ENCODE results near the gene HEXIM2. TPM values are rescaled to one million over a fixed set of nuclear protein-coding genes. Genes with fewer than 3 reads are reported as not detected.

The HEXIM2 gene
- total RNA-seq, 2 experiments from 2014 or later = 1.3 to 1.5 TPM

GRCh38 chr17:45160447-45161287 lies 1.0 kb upstream of the HEXIM2 start:
- Histone ChIP-seq H3K27ac (ENCODE audit: low read depth in 1 of 2, low read length in 2 of 2) (peak overlapping the region; percentile 98 to 99), H3K9me3 (ENCODE audit: control insufficient read depth in 1 of 2, insufficient read depth in 1 of 2, low read length in 2 of 2) (no peaks in the 10 kb centered on the region), H3K4me1 (ENCODE audit: insufficient read depth, low read length) (peaks cover 26% of the 10 kb centered on the region), H3K36me3 (ENCODE audit: insufficient read depth, low read length) (no peaks in the 10 kb centered on the region), H3K4me3 (ENCODE audit: low read length) (peak overlapping the region; percentile 97), H3K27me3 (ENCODE audit: control insufficient read depth in 1 of 2, insufficient read depth in 2 of 2, low read length in 2 of 2) (no peaks in the 10 kb centered on the region)
- ChIA-PET CTCF (interaction anchor here (1.4 to 6.8 kb wide), 5 partner anchors 10 to 58 kb away, joined by 3 to 108 read pairs (median 16); partner anchors contain the start of genes ACBD4 and HEXIM1), POLR2A (interaction anchor here (1.0 to 5.6 kb wide), 20 partner anchors 11 to 974 kb away, joined by 3 to 630 read pairs (median 11); partner anchors contain the start of genes ACBD4, FMNL1, HEXIM1 and MAP3K14)
- Mint-ChIP-seq H3K27ac (peak overlapping the region; percentile 94), H3K27me3 (no peaks in the 10 kb centered on the region), H3K9me3 (no peaks in the 10 kb centered on the region), H3K4me3 (peak overlapping the region; percentile 93), H3K36me3 (ENCODE audit: low read depth) (peaks cover 27% of the 10 kb centered on the region), H3K4me1 (ENCODE audit: low read depth) (peaks cover 40% of the 10 kb centered on the region)
- intact Hi-C loops (cut with DNase I, micrococcal nuclease) = loop anchor here (1.0 to 5.0 kb wide), 6 partner anchors 8 to 157 kb away; partner anchors contain the start of genes HEXIM1 (in 2 of the 2), ACBD4 (in 1 of the 2), MAP3K14 (in 1 of the 2) and NMT1 (in 1 of the 2)
- DNase-seq = peak; percentile 39 to 77 (median 58)
- ATAC-seq (ENCODE audit: poor library complexity) = peak; percentile 21
- TF ChIP-seq, protein P1, sequence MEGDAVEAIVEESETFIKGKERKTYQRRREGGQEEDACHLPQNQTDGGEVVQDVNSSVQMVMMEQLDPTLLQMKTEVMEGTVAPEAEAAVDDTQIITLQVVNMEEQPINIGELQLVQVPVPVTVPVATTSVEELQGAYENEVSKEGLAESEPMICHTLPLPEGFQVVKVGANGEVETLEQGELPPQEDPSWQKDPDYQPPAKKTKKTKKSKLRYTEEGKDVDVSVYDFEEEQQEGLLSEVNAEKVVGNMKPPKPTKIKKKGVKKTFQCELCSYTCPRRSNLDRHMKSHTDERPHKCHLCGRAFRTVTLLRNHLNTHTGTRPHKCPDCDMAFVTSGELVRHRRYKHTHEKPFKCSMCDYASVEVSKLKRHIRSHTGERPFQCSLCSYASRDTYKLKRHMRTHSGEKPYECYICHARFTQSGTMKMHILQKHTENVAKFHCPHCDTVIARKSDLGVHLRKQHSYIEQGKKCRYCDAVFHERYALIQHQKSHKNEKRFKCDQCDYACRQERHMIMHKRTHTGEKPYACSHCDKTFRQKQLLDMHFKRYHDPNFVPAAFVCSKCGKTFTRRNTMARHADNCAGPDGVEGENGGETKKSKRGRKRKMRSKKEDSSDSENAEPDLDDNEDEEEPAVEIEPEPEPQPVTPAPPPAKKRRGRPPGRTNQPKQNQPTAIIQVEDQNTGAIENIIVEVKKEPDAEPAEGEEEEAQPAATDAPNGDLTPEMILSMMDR (IDR thresholded peaks at IDR 0.05) = no peak

DNA sequence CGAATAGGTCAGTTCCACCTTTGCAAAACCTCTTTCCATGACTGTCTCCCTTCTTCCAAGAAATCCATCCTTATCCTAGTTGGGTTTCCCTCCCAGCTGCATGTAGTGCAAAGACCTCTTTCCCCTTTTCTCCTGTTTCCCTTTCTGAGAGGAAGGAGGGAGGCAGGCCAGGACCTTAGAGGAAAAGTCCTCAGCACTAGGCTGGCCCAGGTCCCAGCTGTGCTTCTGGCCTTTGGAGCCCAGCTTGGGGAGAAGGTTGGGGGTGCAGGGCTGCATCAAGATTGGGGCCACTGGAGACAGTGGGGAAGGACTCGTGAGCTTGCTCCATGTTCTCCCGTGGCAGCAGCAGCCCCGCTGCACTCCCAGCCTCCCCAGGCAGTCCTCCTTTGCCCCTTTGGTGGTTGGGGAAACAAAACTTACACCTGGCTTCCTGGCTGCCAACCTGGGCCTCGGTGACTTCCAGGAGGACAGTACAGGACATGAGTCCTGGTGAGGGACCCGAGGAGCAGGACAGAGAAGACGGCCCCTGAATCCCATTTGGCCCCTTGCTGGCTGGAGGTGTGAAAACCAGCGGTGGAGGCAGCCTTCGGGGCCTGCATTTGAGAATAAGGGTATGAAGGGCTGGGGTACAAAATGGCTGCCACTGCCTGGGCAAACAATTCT lies 481 bp downstream of the HEXIM2 start:
- ChIA-PET CTCF (interaction anchor here (3.7 to 6.8 kb wide), 3 partner anchors 12 to 36 kb away, joined by 16 to 108 read pairs (median 68); partner anchors contain the start of genes ACBD4 and HEXIM1), POLR2A (interaction anchor here (0.6 to 5.6 kb wide), 21 partner anchors 9 to 1039 kb away, joined by 3 to 630 read pairs (median 11); partner anchors contain the start of genes ACBD4, FMNL1, HDAC5 and HEXIM1)
- Histone ChIP-seq H3K9me3 (ENCODE audit: control insufficient read depth in 1 of 2, insufficient read depth in 1 of 2, low read length in 2 of 2) (no peaks in the 10 kb centered on the region), H3K4me1 (ENCODE audit: insufficient read depth, low read length) (peaks cover 26% of the 10 kb centered on the region), H3K27ac (ENCODE audit: low read depth in 1 of 2, low read length in 2 of 2) (no peak overlapping the region), H3K36me3 (ENCODE audit: insufficient read depth, low read length) (no peaks in the 10 kb centered on the region), H3K4me3 (ENCODE audit: low read length) (peak overlapping the region; percentile 97), H3K27me3 (ENCODE audit: control insufficient read depth in 1 of 2, insufficient read depth in 2 of 2, low read length in 2 of 2) (no peaks in the 10 kb centered on the region)
- Mint-ChIP-seq H3K36me3 (ENCODE audit: low read depth) (peaks cover 27% of the 10 kb centered on the region), H3K4me1 (ENCODE audit: low read depth) (peaks cover 35% of the 10 kb centered on the region), H3K27me3 (no peaks in the 10 kb centered on the region), H3K4me3 (peak overlapping the region; percentile 93), H3K27ac (peak overlapping the region; percentile 94), H3K9me3 (no peaks in the 10 kb centered on the region)
- intact Hi-C loops (cut with DNase I, micrococcal nuclease) = loop anchor here in 1 of 2 experiments (5.0 kb wide), 3 partner anchors 35 to 155 kb away; partner anchors contain the start of genes MAP3K14 and NMT1
- TF ChIP-seq, protein P1 (IDR thresholded peaks at IDR 0.05) = no peak
- DNase-seq (peak in 1 of 14 experiments; percentile 41), ATAC-seq (ENCODE audit: poor library complexity) (no peak)

DNA sequence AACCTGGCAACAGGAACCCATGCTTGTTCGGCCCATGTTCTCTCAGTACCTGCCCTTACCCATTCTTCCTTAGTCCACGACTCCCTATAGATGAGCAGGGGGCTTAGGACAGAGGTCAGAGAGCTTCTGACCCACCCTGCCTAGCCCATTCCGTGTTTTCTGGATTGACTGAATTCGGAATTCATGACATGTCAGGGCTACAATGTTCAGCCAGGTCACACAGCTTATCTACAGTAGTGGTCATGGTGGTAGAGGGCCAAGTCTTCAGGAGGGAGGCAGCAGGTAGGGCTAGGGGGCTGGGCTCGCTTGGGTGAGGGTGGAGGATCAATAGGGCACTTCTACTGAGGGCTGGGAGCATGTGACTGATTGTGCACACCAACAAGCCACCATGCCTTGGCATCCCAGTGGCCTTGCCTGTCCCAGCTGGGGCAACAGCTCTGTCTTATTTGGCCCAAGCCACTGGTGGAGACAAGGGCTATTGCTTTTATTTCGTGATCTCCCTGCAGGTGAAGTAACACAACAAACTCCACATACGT lies 3.1 kb downstream of the HEXIM2 start:
- Histone ChIP-seq H3K27ac (ENCODE audit: low read depth in 1 of 2, low read length in 2 of 2) (no peak overlapping the region), H3K27me3 (ENCODE audit: control insufficient read depth in 1 of 2, insufficient read depth in 2 of 2, low read length in 2 of 2) (no peaks in the 10 kb centered on the region), H3K9me3 (ENCODE audit: control insufficient read depth in 1 of 2, insufficient read depth in 1 of 2, low read length in 2 of 2) (no peaks in the 10 kb centered on the region), H3K4me3 (ENCODE audit: low read length) (no peak overlapping the region), H3K4me1 (ENCODE audit: insufficient read depth, low read length) (peaks cover 14% of the 10 kb centered on the region), H3K36me3 (ENCODE audit: insufficient read depth, low read length) (no peaks in the 10 kb centered on the region)
- TF ChIP-seq, protein P1 (IDR thresholded peaks at IDR 0.05) = no peak
- Mint-ChIP-seq H3K4me3 (no peak overlapping the region), H3K4me1 (ENCODE audit: low read depth) (peaks cover 17% of the 10 kb centered on the region), H3K9me3 (no peaks in the 10 kb centered on the region), H3K27ac (no peak overlapping the region), H3K27me3 (no peaks in the 10 kb centered on the region), H3K36me3 (ENCODE audit: low read depth) (peaks cover 14% of the 10 kb centered on the region)
- DNase-seq (no peak), ATAC-seq (ENCODE audit: poor library complexity) (no peak)
- intact Hi-C loops (cut with DNase I, micrococcal nuclease) = loop anchor here in 1 of 2 experiments (5.0 kb wide), 3 partner anchors 32 to 152 kb away; partner anchors contain the start of genes MAP3K14 and NMT1
- CTCF ChIA-PET = interaction anchor here (1.2 to 6.8 kb wide), 3 partner anchors 14 to 33 kb away, joined by 3 to 108 read pairs (median 68); partner anchors contain the start of genes ACBD4 and HEXIM1
- POLR2A ChIA-PET = interaction anchor here (1.8 to 4.7 kb wide), 2 partner anchors 7 to 15 kb away, joined by 6 to 87 read pairs; no protein-coding TSS in a partner anchor

Measured in CD4-positive, alpha-beta T cell (primary cell).